ENCODE data around the gene GCK.

DNA sequence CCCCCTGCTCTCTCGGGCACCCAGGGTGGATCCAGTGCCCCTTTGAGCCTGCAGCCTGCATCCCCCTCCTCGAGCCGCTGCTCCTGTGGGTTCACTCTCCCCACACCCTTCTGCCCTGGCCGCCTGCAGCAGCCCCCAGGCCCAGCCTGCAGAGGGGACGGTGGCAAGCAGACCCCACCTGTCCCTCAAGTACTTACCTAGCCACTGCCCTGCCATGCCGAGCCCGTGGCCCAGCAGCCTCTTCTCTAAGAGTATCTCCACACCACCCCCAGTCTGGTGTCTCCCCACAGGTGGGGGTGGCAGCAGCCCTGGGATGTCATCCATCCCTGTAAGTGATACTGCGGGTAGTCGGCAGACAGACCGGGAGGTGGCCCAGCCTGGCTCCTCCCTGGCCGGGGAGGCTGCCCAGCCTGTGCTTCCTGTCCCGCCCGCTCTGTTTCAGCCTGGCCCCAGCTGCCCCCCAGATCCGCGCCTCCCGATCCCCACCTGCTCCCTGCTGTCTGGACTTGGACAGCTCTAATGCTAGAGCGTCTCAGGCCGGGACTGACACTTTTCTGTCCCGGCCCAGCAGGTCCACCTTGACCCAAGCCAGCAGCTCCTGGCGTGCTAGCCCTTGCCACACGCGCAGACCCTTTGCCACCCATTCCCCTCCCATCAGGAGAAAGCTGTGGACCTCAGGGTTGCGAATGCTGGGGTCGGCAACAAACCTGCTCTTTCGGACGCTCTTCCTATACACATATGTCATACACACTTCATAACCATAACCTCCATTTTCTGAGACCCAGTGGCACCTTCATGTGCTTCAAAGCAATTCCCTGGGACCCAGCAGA is 36.5 kb upstream of the GCK start:
- TF ChIP-seq, protein P1, sequence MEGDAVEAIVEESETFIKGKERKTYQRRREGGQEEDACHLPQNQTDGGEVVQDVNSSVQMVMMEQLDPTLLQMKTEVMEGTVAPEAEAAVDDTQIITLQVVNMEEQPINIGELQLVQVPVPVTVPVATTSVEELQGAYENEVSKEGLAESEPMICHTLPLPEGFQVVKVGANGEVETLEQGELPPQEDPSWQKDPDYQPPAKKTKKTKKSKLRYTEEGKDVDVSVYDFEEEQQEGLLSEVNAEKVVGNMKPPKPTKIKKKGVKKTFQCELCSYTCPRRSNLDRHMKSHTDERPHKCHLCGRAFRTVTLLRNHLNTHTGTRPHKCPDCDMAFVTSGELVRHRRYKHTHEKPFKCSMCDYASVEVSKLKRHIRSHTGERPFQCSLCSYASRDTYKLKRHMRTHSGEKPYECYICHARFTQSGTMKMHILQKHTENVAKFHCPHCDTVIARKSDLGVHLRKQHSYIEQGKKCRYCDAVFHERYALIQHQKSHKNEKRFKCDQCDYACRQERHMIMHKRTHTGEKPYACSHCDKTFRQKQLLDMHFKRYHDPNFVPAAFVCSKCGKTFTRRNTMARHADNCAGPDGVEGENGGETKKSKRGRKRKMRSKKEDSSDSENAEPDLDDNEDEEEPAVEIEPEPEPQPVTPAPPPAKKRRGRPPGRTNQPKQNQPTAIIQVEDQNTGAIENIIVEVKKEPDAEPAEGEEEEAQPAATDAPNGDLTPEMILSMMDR (IDR thresholded peaks at IDR 0.05): no peak
- no peak for TF ChIP-seq EP300 (IDR thresholded peaks at IDR 0.05)
- no peak for TF ChIP-seq POLR2AphosphoS5 (IDR thresholded peaks at IDR 0.05)
